ENCODE data around the gene OR6Y1.

The OR6Y1 gene

GRCh38 chr1:158554352-158554751 is at the start of gene OR6Y1:
OR6Y1 (minus strand) TSS chr1:158554405; CDS start chr1:158548105, 6,300 bp downstream.
- DNase-seq = no peak

- DNase-seq = no peak
These were observed 46.5 kb upstream of the OR6Y1 start for GRCh38 chr1:158600735-158601134.

- no peak for DNase-seq
These were observed 32.7 kb upstream of the OR6Y1 start for GRCh38 chr1:158586942-158587341.

- no peak for DNase-seq
These were observed 29.8 kb upstream of the OR6Y1 start for GRCh38 chr1:158583962-158584361.

GRCh38 chr1:158579733-158580132 is 25.5 kb upstream of the OR6Y1 start, which contains the start of gene OR10X1:
OR10X1 (minus strand) TSS chr1:158579899; CDS start chr1:158579899, 0 bp downstream.
- DNase-seq = no peak

- no peak for DNase-seq
These were observed 23.4 kb upstream of the OR6Y1 start for GRCh38 chr1:158577561-158577960.

- no peak for DNase-seq
These were observed 18.0 kb upstream of the OR6Y1 start for GRCh38 chr1:158572226-158572625.

- DNase-seq = no peak
These were observed 16.3 kb upstream of the OR6Y1 start, which contains the start of gene OR6P1 for GRCh38 chr1:158570480-158570879. OR6P1 (minus strand) TSS chr1:158570580; CDS start chr1:158563604, 6,976 bp downstream.

GRCh38 chr1:158564608-158565007 is 10.4 kb upstream of the OR6Y1 start:
- no peak for DNase-seq

GRCh38 chr1:158563853-158564252 is 9.6 kb upstream of the OR6Y1 start:
- DNase-seq = no peak

- DNase-seq = no peak
These were observed 5.5 kb upstream of the OR6Y1 start for GRCh38 chr1:158559696-158560095.

- no peak for DNase-seq
These were observed 1.9 kb downstream of the OR6Y1 start for GRCh38 chr1:158552296-158552695.

- no peak for DNase-seq
These were observed 6.7 kb downstream of the OR6Y1 start for GRCh38 chr1:158547533-158547932.

GRCh38 chr1:158537609-158538008 is 16.6 kb downstream of the OR6Y1 start:
- no peak for DNase-seq

GRCh38 chr1:158534496-158534895 is 19.7 kb downstream of the OR6Y1 start:
- DNase-seq = no peak

- no peak for DNase-seq
These were observed 26.9 kb downstream of the OR6Y1 start for GRCh38 chr1:158527190-158527815.

GRCh38 chr1:158521666-158522058 is 32.5 kb downstream of the OR6Y1 start:
- no peak for DNase-seq

- no peak for DNase-seq
These were observed 33.1 kb downstream of the OR6Y1 start for GRCh38 chr1:158520955-158521665.

- DNase-seq = no peak
These were observed 34.2 kb downstream of the OR6Y1 start for GRCh38 chr1:158520021-158520420.

- no peak for DNase-seq
These were observed 37.2 kb downstream of the OR6Y1 start for GRCh38 chr1:158516966-158517365.

GRCh38 chr1:158509471-158510156 is 44.6 kb downstream of the OR6Y1 start:
- DNase-seq = no peak

GRCh38 chr1:158507511-158507910 is 46.7 kb downstream of the OR6Y1 start:
- DNase-seq = no peak

- DNase-seq = no peak
These were observed 47.7 kb downstream of the OR6Y1 start for GRCh38 chr1:158506369-158506987.
